ENCODE data around the gene DCAF12. TPM values are rescaled to one million over a fixed set of nuclear protein-coding genes. Genes with fewer than 3 reads are reported as not detected.

The DCAF12 gene
- total and polyA plus RNA-seq, 2 of the 4 experiments (the other 2 are of a cell fraction) = 7.2 to 17.1 TPM

DNA sequence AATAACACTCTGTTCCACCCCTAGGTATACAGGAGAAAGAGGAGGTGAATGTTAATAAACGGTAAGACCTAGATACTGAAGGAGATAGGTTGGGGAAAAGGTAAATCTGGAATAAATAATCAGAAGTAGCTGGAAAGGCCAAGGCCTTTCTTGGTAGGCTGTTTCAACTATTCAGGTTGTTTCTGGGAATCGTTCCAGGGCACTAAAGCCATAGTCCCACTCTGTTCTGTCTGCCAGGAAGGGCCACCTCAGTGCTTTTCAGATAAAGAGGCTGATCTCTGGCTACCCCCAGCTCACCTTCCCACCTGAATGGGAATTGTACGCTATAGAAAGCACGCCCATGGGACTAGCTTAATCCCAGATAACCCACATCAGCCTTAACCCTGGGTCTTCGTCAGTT, 32.9 kb downstream of the DCAF12 start:
- Histone ChIP-seq H3K56ac (ENCODE audit: extremely low read depth, insufficient read depth, low read length) (no peak overlapping the region), H3K27me3 (ENCODE audit: control insufficient read depth, insufficient read depth, low read length) (no peaks in the 10 kb centered on the region), H2BK20ac (ENCODE audit: low read depth, low read length) (no peak overlapping the region), H2BK15ac (ENCODE audit: low read depth, low read length) (no peak overlapping the region), H2AK9ac (replicated peaks; ENCODE audit: low read depth, low read length, poor library complexity) (no peak overlapping the region), H3K9me1 (ENCODE audit: insufficient read depth, low read length) (peaks cover 3% of the 10 kb centered on the region; the same call in 1 of the 2 replicates), H3K27ac (ENCODE audit: insufficient read depth, low read length) (no peak overlapping the region), H4K91ac (ENCODE audit: insufficient read depth, low read depth, low read length) (no peak overlapping the region), H2AFZ (replicated peaks; ENCODE audit: low read length, poor library complexity) (no peak overlapping the region), H3K4ac (ENCODE audit: low read depth, low read length) (no peak overlapping the region), H3K9me3 (ENCODE audit: control insufficient read depth, insufficient read depth, low read length) (no peaks in the 10 kb centered on the region), H3K79me1 (ENCODE audit: low read depth in 1 of 2, low read length in 2 of 2) (0 out of 4 replicates have a peak, but pooled peaks cover 0 to 3% of the 10 kb centered on the region in 2 experiments), H2BK5ac (ENCODE audit: low read depth, low read length, poor library complexity, severe bottlenecking) (no peak overlapping the region), H3K23ac (ENCODE audit: low read depth, low read length) (no peak overlapping the region), H3K4me2 (ENCODE audit: low read depth, low read length) (no peak overlapping the region), H3K4me3 (ENCODE audit: insufficient read depth, low read depth, low read length) (no peak overlapping the region), H3K14ac (replicated peaks; ENCODE audit: low read depth, low read length) (no peak overlapping the region), H3K18ac (ENCODE audit: low read depth, low read length) (no peak overlapping the region), H4K5ac (ENCODE audit: low read depth, low read length) (no peak overlapping the region), H3K9ac (ENCODE audit: low read depth, low read length) (no peak overlapping the region), H2AK5ac (ENCODE audit: low read depth, low read length) (no peak overlapping the region), H2BK120ac (ENCODE audit: low read depth, low read length) (no peak overlapping the region), H3K36me3 (ENCODE audit: control insufficient read depth, insufficient read depth, low read length) (peaks cover 52% of the 10 kb centered on the region), H4K20me1 (ENCODE audit: insufficient read depth, low read length) (no peaks in the 10 kb centered on the region), H4K8ac (ENCODE audit: low read depth in 2 of 2, low read length in 2 of 2) (no peak overlapping the region), H3K4me1 (ENCODE audit: control insufficient read depth, insufficient read depth, low read length) (no peaks in the 10 kb centered on the region)
- dilution Hi-C loops (cut with HindIII; ENCODE audit: low sequenced_read_pairs, unreplicated experiment) = no loop called here
- ATAC-seq (ENCODE audit: low read depth) (no peak), DNase-seq (no peak)
- CTCF ChIA-PET = interaction anchor here (0.6 kb wide), 1 partner anchor 204 kb away, joined by 3 read pairs; no protein-coding TSS in a partner anchor
- intact Hi-C loops (cut with micrococcal nuclease) = no loop called here
- WGBS, 2 experiments (ENCODE audit: extremely low coverage in 2 of 2, insufficient read length in 1 of 2) = 100% methylated on average over 2 of the region's 5 CpGs; no CpG with 5 or more reads in 1 of the 2 experiments
- BruUV-seq (replicated peaks) = no TSS peak
- in situ Hi-C loops (cut with MboI; ENCODE audit: low sequenced_read_pairs) = no loop called here
- TF ChIP-seq, protein P1, sequence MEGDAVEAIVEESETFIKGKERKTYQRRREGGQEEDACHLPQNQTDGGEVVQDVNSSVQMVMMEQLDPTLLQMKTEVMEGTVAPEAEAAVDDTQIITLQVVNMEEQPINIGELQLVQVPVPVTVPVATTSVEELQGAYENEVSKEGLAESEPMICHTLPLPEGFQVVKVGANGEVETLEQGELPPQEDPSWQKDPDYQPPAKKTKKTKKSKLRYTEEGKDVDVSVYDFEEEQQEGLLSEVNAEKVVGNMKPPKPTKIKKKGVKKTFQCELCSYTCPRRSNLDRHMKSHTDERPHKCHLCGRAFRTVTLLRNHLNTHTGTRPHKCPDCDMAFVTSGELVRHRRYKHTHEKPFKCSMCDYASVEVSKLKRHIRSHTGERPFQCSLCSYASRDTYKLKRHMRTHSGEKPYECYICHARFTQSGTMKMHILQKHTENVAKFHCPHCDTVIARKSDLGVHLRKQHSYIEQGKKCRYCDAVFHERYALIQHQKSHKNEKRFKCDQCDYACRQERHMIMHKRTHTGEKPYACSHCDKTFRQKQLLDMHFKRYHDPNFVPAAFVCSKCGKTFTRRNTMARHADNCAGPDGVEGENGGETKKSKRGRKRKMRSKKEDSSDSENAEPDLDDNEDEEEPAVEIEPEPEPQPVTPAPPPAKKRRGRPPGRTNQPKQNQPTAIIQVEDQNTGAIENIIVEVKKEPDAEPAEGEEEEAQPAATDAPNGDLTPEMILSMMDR (conservative IDR thresholded peaks at IDR 0.05; ENCODE audit: low read depth, low read length) = no peak
- TF ChIP-seq RAD21 (IDR thresholded peaks at IDR 0.05; ENCODE audit: low read length) (no peak), RFX5 (IDR thresholded peaks at IDR 0.05; ENCODE audit: low read depth, low read length) (no peak), FOS (IDR thresholded peaks at IDR 0.05; ENCODE audit: low read depth, low read length) (no peak), MAFK (IDR thresholded peaks at IDR 0.05; ENCODE audit: low read depth, low read length) (no peak), USF2 (IDR thresholded peaks at IDR 0.05; ENCODE audit: low read depth, low read length) (no peak), MXI1 (IDR thresholded peaks at IDR 0.05; ENCODE audit: borderline replicate concordance, low read depth, low read length) (no peak), NFE2L2 (IDR thresholded peaks at IDR 0.05; ENCODE audit: low read depth, low read length) (no peak), RCOR1 (IDR thresholded peaks at IDR 0.05; ENCODE audit: insufficient replicate concordance, low read length) (no peak), MAZ (IDR thresholded peaks at IDR 0.05; ENCODE audit: borderline replicate concordance, low read depth, low read length) (no peak), CHD1 (IDR thresholded peaks at IDR 0.05; ENCODE audit: low read depth, low read length) (no peak)
- POLR2A ChIA-PET (ENCODE audit: unreplicated experiment) = no interaction called here
